Skin of body (tissue), 2 donors: ENCODE data around the gene SDR39U1. TPM values are rescaled to one million over a fixed set of nuclear protein-coding genes. Genes with fewer than 3 reads are reported as not detected.
A peak's percentile ranks its signal among the peaks of the same experiment; 100 is the strongest.

Experiments used
- DNase-seq: peaks from one replicate; lab custom pipeline; 2025; lab: John Stamatoyannopoulos, UW
- total RNA-seq: library from RNA; depleted of rRNA; stranded (reverse); fragments of >200 nt; gene quantifications from one replicate; pipeline ENCODE4 v1.2.3, GENCODE V29; 2014

The SDR39U1 gene
- total RNA-seq, 1 donor from 2014 or later = 13.5 TPM

DNA sequence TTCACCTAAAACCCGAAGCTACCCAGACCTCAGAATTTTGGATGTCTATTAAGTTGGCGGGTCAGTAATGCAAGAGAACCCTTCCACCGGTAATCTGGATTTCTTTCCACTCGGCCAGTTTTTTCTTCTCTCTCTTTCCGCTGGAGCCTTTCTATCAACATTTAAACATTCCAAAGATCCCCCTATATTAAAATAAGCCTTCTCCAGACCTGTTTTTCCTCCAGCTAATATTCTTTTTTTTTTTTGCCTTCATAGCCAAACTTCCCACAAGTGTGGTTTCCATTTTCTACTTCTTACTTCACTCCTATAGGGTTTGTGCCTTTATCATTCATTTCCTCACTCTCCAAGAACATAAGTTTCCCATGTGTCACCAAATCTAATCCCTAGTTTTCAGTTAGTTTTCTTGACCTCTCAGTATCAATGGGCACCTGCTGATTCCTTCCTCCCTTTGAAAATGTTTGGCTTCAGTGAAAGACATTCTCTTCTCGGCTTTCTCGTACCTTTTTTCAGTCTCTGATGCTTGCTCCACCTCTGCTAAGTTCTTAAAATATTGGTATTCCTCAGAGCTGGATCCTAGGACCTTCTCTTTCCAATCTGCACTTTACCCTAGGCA is 583 bp upstream of the SDR39U1 start:
- DNase-seq = peak; percentile 36

DNA sequence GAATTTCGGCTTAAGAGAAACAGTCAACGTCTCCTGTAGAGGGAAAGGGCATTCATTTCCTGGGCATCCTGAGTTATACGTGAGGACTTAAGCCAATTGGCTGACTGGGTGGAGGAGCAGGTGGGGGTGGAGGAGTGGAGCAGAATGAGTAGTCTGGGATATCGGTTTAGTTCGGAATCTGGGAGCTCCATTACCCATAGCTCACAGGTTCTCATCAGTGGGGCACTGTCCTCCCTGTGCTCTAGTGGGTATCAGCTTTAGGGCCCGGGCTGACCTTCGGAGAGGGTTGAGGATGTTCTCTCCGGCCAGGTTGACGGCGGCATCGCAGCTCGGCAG is 704 bp downstream of the SDR39U1 start:
- no peak for DNase-seq

DNA sequence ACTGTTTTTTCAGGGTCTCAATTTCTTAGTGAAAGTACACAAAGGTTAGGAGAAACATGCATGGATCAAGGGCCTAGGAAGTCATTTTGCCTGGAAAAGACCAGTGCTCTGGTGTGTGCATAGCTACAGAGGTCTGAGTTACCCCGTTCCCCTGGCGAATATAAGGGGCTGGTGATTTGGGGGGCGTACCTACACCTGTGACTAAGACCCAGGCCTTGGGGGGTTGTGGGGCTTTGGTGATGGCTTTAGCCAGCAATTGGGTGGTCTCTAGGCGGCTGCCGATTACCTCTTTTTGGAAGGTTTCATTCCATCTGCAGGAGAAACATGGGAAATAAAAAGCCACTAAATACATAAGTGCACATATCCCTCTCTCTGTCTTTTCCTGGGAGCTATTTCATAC is 1.1 kb downstream of the SDR39U1 start:
- DNase-seq = peak; percentile 69

DNA sequence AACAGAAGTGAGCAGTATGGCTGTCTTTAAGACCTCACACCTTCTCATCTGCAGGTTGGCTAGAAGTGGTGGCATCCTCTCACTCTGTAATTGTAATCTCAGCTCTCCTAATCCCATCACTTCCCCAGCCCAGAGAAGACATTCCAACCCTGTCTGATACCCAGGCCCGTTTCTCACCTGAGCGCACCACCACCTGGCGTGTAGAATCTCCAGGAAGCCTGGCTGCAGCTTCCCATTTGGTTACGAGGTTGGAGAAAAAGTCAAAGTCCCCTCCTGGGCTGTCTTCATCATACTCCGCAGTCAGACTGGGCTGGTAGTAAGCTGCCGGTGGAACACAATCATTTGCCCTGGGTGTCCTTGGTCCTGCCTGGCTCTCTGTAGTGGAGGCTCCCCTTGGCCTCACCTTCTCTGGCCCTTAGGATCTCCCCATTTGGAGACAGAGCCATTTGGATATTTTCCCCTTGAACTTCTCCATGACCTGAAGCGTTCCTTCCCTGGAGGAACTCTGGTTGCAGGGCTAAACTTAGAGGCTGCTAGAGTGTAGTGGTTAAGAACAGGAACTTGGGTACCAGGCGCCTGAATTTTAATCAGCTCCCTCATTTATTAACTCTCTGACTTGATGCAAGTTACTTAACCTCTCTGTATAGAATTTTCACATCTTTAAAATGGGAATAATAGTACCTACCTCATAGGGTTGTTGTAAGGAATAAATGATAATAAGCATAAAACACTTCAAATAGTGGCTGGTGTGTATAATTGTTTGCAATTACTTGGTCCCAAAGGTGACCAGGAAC is 1.8 kb downstream of the SDR39U1 start:
- no peak for DNase-seq

DNA sequence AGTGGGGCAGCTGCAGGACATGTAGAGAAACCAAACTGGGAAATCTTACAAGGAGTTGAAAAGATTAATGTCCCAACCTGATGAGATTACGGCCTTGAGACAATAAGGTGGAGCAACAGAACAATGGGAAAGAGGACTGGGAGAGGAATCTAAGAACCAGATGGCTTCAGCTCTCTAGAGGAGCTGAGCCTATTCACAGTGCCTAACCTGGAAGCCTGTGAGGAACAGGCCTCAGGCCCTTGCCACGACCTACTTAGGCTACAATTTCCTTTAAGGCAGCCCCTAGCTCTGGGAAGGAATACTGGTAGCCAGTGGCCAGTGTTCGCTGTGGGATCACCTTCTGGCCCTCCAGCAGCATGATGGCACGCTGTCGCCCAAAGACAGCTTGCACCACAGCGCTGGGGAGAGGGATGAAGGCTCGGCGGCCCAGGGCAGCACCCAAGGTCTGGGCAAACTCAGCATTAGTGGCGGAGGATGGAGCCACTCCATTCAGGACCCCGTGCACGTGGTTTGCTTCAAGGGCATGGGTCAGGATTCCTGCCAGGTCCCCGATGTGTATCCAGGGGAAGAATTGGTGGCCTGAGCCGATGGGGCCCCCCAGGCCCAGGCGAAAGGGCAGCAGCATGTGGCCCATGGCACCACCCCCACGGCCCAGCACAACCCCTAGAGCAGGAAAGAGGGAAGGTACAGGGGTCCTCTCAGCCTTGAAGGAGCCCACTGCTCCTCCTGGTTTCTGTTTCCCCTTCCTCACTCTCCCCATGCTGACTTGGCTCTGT is 2.6 kb downstream of the SDR39U1 start:
- no peak for DNase-seq

DNA sequence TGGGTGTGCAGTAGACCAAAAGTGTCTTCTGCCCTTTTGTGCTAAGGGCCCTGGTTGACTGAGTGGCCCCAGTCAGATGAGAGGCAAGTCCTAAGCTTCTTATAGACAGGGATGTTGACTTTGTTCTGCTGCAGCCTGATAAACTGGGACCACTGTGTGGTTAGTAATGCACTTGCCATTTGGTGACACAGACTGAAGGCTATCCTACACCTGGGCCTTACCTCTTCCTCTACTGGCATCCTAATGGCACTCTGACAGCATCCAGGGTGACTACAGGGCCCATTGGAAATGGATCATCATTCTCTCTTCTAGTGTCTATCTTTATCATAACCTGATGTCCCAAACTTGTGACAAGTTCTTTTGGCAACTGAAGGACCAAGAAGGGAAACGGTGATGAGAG is 3.3 kb downstream of the SDR39U1 start:
- peak; percentile 20 for DNase-seq

DNA sequence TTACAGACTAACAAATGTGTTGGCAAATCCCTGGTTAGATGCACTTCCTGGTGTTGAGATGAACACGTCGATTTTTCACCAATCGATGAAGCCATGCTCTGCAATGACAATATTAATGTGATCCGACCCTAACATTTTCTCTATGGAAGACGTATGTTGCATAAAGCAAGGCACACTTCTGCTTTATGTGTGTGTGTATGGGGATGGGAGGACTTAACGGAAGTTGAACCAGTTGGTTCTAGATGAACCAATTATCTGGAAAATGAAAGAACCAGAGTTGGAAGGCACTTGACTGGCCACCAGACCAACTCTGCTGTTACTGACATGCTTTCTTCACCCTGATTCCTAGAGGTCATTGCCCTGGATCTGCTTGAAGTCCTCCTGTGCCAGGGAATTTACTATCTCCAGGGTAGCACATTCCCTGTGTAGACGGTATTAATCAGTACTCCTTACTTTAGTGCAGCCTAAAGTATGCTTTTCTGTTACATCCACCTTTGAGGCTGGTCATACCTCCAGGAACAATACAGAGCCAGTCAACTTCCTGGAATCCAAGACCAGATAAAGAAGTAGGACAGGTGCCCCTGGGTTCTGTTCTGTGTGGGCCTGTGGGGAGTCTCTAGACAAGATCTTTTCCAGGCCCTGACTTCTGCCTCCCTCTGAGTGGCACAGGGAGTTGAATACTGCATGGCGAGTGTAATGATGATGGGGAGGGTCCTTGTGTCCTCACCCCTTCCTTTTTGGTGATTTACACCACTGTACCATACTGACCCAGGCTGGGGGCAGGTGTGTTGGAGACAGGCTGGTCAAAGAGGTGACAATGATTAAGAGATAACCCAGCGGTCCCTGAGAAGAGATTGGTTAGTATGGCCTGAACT is 4.1 kb downstream of the SDR39U1 start:
- DNase-seq = no peak

DNA sequence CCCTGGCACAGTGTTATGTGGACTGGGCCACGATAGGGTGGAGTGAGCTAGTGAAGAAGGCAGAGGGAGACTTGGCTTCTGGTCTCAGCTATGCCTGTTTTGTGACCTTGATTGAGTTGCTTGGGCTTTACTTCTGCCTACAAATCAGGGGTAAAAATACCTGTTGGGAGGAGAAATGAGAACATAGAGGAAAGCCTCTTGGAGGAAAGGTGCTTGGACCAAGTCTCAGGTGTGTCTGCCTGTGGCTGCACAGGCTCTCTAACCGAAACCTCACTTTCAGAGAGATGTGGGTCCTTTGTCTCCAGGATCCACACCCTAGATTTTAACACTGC is 4.9 kb downstream of the SDR39U1 start:
- DNase-seq = no peak

DNA sequence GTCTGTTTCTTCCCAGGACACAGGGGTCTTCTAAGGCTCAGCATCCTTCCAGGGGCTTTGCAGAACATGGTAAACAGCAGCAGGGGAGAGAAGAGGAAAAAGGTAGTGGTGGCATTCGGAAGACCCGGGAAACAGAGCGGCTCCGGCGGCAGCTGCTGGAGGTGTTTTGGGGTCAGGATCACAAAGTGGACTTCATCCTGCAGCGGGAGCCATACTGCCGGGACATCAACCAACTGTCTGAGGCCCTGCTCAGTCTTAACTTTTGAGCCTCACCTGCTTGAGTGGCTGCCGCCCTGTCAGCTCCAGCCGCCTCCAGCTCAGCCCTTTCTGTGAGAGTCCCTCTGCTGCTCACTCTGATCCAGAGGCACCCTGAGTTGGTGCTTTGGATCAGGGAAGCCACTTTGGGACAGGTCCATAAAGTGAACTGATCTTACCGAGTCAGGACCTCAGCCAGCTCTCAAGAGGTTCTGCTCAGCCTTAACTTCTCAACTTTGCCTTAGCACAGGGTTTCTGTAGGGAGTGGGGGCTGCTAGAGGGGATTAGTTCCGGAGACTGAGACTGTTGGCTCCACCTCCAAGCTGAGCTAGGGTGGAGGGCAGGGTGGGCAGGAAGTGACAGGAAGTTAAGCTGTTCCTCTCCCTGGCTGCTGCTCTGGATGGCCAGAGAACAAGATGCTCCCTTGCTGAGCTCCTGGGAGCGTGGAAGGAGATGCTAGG is 5.4 kb downstream of the SDR39U1 start:
- no peak for DNase-seq

DNA sequence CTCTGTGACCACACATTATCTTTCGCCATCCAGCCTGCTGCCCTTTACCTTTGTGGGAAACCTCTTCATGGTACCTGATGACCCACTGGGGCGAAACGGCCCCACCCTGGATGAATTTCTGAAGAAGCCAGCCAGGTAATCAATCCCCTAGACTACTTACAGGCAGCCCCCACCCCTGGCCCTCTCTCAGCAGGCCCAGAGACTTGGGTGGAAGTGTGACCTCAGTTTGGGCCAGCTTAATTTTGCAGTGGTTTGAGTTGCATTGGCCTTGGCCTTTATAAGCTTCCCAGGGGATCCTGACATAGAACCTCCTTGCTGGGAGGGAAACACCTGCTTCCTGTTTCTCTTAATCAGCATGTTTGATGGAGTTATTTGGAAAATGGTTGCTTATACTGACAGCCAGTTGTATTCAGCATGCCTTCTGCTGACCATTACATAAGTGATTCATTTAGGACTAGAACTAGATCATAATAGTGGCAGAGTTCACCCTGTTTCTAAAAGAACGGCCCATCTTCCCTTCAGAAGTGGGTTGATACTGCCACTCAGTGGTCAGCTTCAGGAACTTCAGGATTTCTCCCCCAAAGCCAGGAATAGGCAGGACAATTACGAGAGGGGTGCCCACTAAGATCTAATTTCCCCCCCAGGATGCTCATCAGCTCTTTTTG is 6.1 kb downstream of the SDR39U1 start:
- peak; percentile 83 for DNase-seq

DNA sequence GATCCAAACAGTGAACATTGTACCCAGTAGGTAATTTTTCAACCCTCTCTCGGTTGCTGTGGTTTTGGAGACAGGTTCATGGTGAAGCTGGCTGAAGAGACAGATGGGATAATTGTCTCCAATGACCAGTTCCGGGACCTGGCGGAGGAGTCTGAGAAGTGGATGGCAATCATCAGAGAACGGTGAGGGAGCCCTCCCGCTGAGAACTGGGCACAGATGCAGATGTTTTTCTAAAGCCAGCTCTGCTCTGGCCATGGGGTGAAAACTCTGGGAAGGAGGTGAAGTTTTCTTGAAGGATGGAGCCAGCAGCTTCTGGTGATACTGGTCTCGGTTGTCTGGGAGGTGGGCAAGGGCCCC is 6.6 kb downstream of the SDR39U1 start:
- DNase-seq = no peak

DNA sequence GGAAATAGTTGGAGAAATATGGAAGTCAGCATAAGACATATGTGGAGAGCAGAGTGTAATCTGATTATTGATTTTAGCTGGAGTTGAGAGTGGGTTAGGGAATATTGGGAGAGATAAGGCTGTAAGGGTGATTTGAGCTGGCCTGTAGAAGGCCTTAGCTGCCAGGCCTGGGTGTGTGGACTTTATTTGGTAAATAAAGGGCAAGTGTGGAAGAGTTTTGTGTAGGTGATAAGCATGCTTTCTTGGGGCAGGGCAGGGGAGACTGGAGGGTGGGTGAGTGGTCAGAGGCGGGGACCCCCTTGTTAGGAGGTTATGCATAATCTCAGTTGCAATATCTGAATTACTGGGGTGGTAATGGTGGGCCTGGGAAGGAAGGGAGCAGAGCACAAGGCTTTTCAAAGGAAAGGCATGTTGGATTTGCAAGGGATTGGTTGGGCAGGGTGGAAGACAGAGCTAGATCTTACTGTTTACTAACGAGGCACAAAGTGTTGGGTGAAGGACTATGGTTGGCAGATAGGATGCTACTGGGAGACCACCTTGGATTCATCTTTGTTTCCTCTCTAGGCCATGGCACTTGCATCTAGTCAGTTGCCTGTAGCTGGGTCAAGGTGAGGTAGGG is 7.3 kb downstream of the SDR39U1 start:
- DNase-seq = no peak

DNA sequence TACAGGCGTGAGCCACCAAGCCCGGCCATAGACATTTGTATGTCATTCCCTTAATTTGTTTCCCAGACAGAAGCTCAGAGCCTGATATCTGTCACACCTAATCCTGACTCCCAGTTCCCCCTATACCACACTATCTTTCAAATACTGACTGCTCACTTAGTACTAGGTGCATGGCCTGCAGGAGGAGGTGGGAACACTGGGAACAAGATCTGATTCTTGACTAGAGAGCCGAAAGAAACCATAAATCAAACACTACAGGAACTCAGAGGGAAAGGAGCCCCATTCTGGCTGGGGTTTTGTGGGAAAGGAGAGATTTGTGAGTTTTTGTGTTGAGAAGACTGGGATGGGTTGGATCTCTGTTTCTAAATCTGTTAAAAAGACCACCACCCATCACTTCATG is 7.9 kb downstream of the SDR39U1 start:
- no peak for DNase-seq

DNA sequence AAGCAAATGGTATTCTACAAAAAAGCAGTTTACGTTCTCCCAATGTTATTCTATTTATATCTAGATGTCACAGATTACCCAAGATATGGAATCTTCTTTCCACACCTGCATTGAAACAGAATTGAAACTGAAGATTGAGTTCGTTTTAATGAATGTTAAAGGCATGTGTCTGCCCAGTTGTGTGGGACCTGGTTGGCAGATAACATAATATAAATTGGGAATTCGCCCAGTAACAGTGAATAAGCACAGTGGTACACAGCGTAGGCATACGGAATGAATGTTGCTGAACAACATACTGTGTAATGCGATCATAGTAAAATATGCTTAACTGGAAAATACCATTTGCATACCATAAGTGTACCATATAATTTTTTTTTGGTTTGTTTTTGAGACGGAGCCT is 8.5 kb downstream of the SDR39U1 start:
- DNase-seq = no peak

DNA sequence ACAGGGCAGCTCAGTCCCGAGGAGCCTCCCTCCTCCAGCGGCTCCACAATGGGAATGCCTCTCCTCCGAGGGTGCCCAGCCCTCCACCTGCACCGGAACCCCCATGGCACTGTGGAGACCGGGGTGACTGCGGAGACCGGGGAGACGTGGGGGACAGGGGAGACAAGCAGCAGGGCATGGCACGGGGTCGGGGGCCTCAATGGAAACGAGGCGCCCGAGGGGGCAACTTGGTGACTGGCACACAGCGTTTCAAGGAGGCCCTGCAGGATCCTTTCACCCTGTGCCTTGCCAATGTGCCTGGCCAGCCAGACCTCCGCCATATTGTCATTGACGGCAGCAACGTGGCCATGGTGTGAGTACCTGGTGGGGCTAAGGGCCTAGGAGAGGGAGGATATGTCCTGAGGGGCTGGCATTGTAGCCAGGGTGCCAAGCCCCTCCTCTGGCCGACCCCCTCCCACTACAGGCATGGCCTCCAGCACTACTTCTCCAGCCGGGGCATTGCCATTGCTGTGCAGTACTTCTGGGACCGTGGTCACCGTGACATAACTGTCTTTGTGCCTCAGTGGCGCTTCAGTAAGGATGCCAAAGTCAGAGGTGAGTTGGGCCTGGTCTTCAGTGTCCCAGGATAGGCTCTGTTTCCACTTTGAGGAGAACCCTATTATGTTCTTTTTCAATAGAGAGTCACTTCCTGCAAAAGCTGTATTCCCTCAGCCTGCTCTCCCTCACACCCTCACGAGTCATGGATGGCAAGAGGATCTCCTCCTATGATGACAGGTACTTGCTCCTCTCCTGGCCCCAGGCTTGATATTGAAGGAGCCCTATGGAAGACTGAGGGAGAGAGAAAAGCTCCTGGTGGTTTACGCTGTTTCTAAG is 10.1 kb downstream of the SDR39U1 start:
- DNase-seq = no peak

DNA sequence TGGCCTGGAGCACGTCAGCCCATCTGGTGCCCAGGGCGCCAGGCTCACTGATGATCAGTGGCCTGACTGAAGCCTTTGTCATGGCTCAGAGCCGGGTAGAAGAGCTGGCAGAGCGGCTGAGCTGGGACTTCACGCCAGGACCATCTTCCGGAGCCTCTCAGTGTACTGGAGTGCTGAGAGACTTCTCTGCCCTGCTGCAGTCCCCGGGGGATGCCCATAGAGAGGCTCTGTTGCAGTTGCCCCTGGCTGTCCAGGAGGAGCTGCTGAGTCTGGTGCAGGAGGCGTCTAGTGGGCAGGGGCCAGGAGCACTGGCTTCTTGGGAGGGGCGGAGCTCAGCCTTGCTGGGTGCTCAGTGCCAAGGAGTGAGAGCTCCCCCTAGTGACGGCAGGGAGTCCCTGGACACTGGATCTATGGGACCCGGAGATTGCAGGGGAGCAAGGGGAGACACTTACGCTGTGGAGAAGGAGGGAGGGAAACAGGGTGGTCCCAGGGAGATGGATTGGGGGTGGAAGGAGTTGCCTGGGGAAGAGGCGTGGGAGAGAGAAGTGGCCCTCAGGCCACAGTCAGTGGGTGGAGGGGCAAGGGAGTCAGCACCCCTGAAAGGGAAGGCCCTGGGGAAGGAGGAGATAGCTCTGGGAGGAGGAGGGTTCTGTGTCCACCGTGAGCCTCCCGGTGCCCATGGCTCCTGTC is 10.9 kb downstream of the SDR39U1 start:
- peak; percentile 82 for DNase-seq

DNA sequence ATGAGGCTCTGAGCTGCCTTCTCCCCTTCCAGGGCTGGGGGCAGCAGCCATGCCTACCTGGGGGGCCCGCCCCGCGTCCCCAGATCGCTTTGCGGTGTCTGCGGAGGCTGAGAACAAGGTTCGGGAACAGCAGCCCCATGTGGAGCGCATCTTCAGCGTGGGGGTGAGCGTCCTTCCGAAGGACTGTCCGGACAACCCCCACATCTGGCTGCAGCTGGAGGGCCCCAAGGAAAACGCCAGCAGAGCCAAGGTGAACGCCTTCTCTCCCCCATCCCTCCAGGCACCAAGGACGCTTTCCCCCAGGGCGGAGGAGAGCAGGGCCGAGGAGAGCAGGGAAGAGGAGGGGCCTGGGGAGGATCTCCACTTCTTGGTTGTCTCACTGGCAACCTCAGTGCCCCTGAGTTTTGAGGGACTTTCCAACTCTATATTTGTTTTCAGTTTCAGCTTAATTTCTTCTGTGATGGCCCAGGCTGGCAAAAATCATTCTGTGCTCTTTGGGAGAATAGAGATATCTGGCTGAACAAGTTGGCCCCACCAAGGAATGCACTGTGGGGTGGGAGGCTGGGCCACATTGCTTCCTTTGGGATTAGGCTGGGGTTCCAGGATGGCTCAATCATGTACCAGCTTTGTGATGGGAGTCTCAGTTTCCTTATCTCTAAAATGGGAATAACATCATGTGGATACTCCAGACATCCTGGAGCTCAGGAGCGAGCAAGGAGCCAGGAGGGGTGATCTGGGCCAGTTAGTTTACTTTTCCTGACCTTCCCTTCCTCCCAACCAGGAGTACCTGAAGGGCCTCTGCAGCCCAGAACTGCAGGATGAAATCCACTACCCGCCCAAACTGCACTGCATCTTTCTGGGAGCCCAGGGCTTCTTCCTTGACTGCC is 11.7 kb downstream of the SDR39U1 start:
- no peak for DNase-seq
